HepG2 (cell line): ENCODE measurements around the gene RLN3. TPM values are rescaled to one million over a fixed set of nuclear protein-coding genes. Genes with fewer than 3 reads are reported as not detected.

Source experiments
- ARHGAP35 ChIP-seq: sonication (generic); formaldehyde crosslinking; IDR thresholded peaks from 2 replicates; pipeline ENCODE4 v1.9.0; 2022; ENCODE audit warnings: mild to moderate bottlenecking, inconsistent platforms, moderate library complexity, missing genetic modification reagents, borderline replicate concordance
- CAMTA2 ChIP-seq: sonication (generic); formaldehyde crosslinking; IDR thresholded peaks from 2 replicates; pipeline ENCODE4 v1.4.0; 2020; ENCODE audit warnings: mild to moderate bottlenecking, missing genetic modification reagents, borderline replicate concordance
- CBX2 ChIP-seq, 2 experiments: fragments of 200-600 bp in 1 of 2; sonication (generic); formaldehyde crosslinking in 1 of 2; IDR thresholded peaks; 2 replicates each; pipeline versions ENCODE4 v1.7.0 to v1.8.1; 2018 to 2022; ENCODE audit warnings: low read depth in 2 of 2, low read length in 1 of 2, mild to moderate bottlenecking in 1 of 2, missing genetic modification reagents in 1 of 2
- EED ChIP-seq: sonication (generic); formaldehyde crosslinking; IDR thresholded peaks from 2 replicates; pipeline ENCODE4 v1.5.0; 2020; ENCODE audit warnings: mild to moderate bottlenecking, missing genetic modification reagents
- HCFC1 ChIP-seq: fragments of 150-350 bp; IDR thresholded peaks from 2 replicates; pipeline ENCODE4 v1.6.1; 2014; ENCODE audit warnings: low read depth, low read length
- KAT8 ChIP-seq: IDR thresholded peaks from 2 replicates; pipeline ENCODE4 v1.6.1; 2016; ENCODE audit warnings: missing genetic modification reagents, missing compliant biosample characterization
- MEIS1 ChIP-seq: sonication (generic); formaldehyde crosslinking; IDR thresholded peaks from 2 replicates; pipeline ENCODE4 v1.9.0; 2021; ENCODE audit warnings: mild to moderate bottlenecking, missing genetic modification reagents, moderate library complexity, borderline replicate concordance
- MIER3 ChIP-seq: IDR thresholded peaks from 2 replicates; pipeline ENCODE4 v1.6.1; 2016; ENCODE audit warnings: missing compliant biosample characterization, borderline replicate concordance
- NAIF1 ChIP-seq: sonication (generic); formaldehyde crosslinking; IDR thresholded peaks from 2 replicates; pipeline ENCODE4 v1.5.0; 2020; ENCODE audit warnings: mild to moderate bottlenecking, missing genetic modification reagents, borderline replicate concordance
- RBAK ChIP-seq: sonication (generic); formaldehyde crosslinking; IDR thresholded peaks from 2 replicates; pipeline ENCODE4 v1.5.1; 2020; ENCODE audit warnings: mild to moderate bottlenecking, missing genetic modification reagents
- RXRB ChIP-seq: IDR thresholded peaks from 2 replicates; pipeline ENCODE4 v1.6.1; 2016; ENCODE audit warnings: borderline replicate concordance, missing genetic modification reagents, missing compliant biosample characterization
- SMAD1 ChIP-seq: sonication (generic); formaldehyde crosslinking; IDR thresholded peaks from 2 replicates; pipeline ENCODE4 v1.4.0; 2020; ENCODE audit warnings: missing genetic modification reagents, low read depth, mild to moderate bottlenecking, borderline replicate concordance
- ZNF17 ChIP-seq: sonication (generic); formaldehyde crosslinking; IDR thresholded peaks from 2 replicates; pipeline ENCODE4 v1.5.0; 2020; ENCODE audit warnings: mild to moderate bottlenecking, missing genetic modification reagents
- ZNF205 ChIP-seq: IDR thresholded peaks from 2 replicates; pipeline ENCODE4 v1.6.1; 2018; ENCODE audit warnings: missing biosample characterization, missing genetic modification reagents
- ZNF335 ChIP-seq: sonication (generic); formaldehyde crosslinking; IDR thresholded peaks from 2 replicates; pipeline ENCODE4 v1.4.0; 2020; ENCODE audit warnings: missing genetic modification reagents
- ZNF350 ChIP-seq: sonication (generic); formaldehyde crosslinking; IDR thresholded peaks from 2 replicates; pipeline ENCODE4 v1.4.0; 2020; ENCODE audit warnings: mild to moderate bottlenecking, low read depth, missing genetic modification reagents, borderline replicate concordance
- ZNF564 ChIP-seq: sonication (generic); formaldehyde crosslinking; IDR thresholded peaks from 2 replicates; pipeline ENCODE4 v1.8.1; 2023; ENCODE audit warnings: mild to moderate bottlenecking, missing genetic modification reagents
- ZNF570 ChIP-seq: sonication (generic); formaldehyde crosslinking; IDR thresholded peaks from 2 replicates; pipeline ENCODE4 v1.4.0; 2020; ENCODE audit warnings: mild to moderate bottlenecking, missing genetic modification reagents, borderline replicate concordance
- ZNF580 ChIP-seq: IDR thresholded peaks from 2 replicates; pipeline ENCODE4 v1.6.1; 2016; ENCODE audit warnings: low read depth, borderline replicate concordance
- polyA plus RNA-seq, 8 experiments: library from polyadenylated mRNA; depleted of rRNA in 3 of 8; stranded (reverse) in 7 of 8; unstranded in 1 of 8; fragments of >200 nt; fragmentation: Illumina TruSeq in 4 of 8; extraction: Trizol in 4 of 8; gene quantifications; 2 replicates each; pipeline versions ENCODE4 v1.2.1 to v1.2.3, GENCODE V29; 2011 to 2016; ENCODE audit warnings: low read depth in 4 of 8, missing spikeins in 1 of 8, mixed read lengths in 1 of 8; ENCODE audit not compliant: insufficient read depth in 1 of 8
- total RNA-seq, 5 experiments: library from RNA; depleted of rRNA; stranded (reverse); fragments of >200 nt; fragmentation: Illumina TruSeq; extraction: Trizol; gene quantifications; 2 replicates each; pipeline ENCODE4 v1.2.3, GENCODE V29; 2016; ENCODE audit warnings: low read depth in 1 of 5
- TF ChIP-seq, protein P1 (sequence below): sonication (generic); formaldehyde crosslinking; IDR thresholded peaks from 2 replicates; pipeline ENCODE4 v1.5.1; 2020; ENCODE audit warnings: missing genetic modification reagents, mild to moderate bottlenecking, borderline replicate concordance
- TF ChIP-seq, protein P2 (sequence below): sonication (generic); formaldehyde crosslinking; IDR thresholded peaks from 2 replicates; pipeline ENCODE4 v1.5.0; 2020; ENCODE audit warnings: missing genetic modification reagents
- TF ChIP-seq, protein P3 (sequence below): IDR thresholded peaks from 2 replicates; pipeline ENCODE4 v1.6.1; 2012; ENCODE audit warnings: inconsistent platforms
- TF ChIP-seq, protein P4 (sequence below): sonication (generic); formaldehyde crosslinking; IDR thresholded peaks from 2 replicates; pipeline ENCODE4 v1.4.0; 2020; ENCODE audit warnings: missing genetic modification reagents

The RLN3 gene
- total and polyA plus RNA-seq, 2 of the 13 experiments (the other 11 are each of a cell fraction or from before 2014, with no cell fraction given): not detected

DNA sequence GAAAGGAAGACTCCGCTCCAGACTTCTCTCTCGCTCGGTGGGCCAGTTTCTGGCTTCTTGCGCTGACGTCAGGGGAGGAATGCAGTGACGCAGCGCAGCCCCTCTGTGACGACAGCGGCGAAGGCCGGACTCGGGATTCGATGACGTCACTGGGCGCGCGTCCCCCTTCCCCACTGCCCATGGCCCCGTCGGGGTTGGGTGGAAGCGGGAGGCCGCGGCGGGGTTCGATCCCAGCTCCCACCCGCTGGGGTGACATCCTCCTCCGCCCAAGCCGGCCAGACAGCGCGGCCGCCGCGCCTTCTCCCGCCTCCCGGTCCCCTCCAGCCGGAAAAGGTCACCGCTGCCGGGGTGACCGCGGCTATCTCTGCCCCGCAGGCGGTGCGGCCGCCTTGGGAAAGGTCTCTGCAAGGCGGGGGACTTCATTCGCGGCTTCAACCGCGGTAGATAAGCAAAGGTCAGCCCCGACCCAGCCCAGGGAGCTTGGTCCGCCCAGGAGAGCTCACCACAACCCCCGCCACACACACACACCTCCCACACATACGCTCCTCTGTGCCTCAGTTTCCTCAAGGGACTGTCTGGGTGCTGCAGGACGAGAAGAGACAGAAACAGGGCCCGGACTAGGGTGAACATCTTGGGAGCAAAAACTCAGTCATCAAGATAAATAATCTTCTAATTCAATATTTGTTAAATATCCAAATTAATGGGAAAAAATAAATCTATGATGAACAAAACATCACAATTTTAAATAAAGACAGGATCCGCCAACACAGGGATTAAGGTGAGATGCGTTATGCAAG is 21.0 kb upstream of the RLN3 start (continued):
- TF ChIP-seq, protein P1, sequence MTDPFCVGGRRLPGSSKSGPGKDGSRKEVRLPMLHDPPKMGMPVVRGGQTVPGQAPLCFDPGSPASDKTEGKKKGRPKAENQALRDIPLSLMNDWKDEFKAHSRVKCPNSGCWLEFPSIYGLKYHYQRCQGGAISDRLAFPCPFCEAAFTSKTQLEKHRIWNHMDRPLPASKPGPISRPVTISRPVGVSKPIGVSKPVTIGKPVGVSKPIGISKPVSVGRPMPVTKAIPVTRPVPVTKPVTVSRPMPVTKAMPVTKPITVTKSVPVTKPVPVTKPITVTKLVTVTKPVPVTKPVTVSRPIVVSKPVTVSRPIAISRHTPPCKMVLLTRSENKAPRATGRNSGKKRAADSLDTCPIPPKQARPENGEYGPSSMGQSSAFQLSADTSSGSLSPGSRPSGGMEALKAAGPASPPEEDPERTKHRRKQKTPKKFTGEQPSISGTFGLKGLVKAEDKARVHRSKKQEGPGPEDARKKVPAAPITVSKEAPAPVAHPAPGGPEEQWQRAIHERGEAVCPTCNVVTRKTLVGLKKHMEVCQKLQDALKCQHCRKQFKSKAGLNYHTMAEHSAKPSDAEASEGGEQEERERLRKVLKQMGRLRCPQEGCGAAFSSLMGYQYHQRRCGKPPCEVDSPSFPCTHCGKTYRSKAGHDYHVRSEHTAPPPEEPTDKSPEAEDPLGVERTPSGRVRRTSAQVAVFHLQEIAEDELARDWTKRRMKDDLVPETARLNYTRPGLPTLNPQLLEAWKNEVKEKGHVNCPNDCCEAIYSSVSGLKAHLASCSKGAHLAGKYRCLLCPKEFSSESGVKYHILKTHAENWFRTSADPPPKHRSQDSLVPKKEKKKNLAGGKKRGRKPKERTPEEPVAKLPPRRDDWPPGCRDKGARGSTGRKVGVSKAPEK: no peak
- peak; percentile 90 for TF ChIP-seq SMAD1
- no peak for TF ChIP-seq HCFC1
- TF ChIP-seq KAT8 (CRISPR knock-in tag): peak; percentile 87
- TF ChIP-seq ZNF17 (CRISPR knock-in tag): no peak
- TF ChIP-seq ZNF350 (CRISPR knock-in tag): peak; percentile 79
- no peak for TF ChIP-seq MEIS1 (CRISPR knock-in tag)
- peak; percentile 82 for TF ChIP-seq ARHGAP35 (CRISPR knock-in tag)
- TF ChIP-seq CAMTA2 (CRISPR knock-in tag): no peak
- 0 out of 2 replicates have a peak, but pooled peaks have one; percentile 36 for TF ChIP-seq RXRB
- no peak for TF ChIP-seq ZNF570 (CRISPR knock-in tag)
- TF ChIP-seq, protein P2, sequence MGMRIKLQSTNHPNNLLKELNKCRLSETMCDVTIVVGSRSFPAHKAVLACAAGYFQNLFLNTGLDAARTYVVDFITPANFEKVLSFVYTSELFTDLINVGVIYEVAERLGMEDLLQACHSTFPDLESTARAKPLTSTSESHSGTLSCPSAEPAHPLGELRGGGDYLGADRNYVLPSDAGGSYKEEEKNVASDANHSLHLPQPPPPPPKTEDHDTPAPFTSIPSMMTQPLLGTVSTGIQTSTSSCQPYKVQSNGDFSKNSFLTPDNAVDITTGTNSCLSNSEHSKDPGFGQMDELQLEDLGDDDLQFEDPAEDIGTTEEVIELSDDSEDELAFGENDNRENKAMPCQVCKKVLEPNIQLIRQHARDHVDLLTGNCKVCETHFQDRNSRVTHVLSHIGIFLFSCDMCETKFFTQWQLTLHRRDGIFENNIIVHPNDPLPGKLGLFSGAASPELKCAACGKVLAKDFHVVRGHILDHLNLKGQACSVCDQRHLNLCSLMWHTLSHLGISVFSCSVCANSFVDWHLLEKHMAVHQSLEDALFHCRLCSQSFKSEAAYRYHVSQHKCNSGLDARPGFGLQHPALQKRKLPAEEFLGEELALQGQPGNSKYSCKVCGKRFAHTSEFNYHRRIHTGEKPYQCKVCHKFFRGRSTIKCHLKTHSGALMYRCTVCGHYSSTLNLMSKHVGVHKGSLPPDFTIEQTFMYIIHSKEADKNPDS (CRISPR knock-in tag): peak; percentile 66; the same call in 1 of the 2 replicates
- no peak for TF ChIP-seq MIER3 (CRISPR knock-in tag)
- TF ChIP-seq EED (CRISPR knock-in tag): peak; percentile 95
- no peak for TF ChIP-seq ZNF564 (CRISPR knock-in tag)
- TF ChIP-seq CBX2 (IDR thresholded peaks at IDR 0.05; ENCODE audit: low read depth, low read length): no peak
- TF ChIP-seq CBX2 (CRISPR knock-in tag; IDR thresholded peaks at IDR 0.05; ENCODE audit: low read depth): no peak
- no peak; the same call in 1 of the 2 replicates for TF ChIP-seq ZNF205 (CRISPR knock-in tag)
- peak; percentile 66; the same call in 1 of the 2 replicates for TF ChIP-seq ZNF335 (CRISPR knock-in tag)
- peak; percentile 64; the same call in 1 of the 2 replicates for TF ChIP-seq ZNF580
- TF ChIP-seq NAIF1 (CRISPR knock-in tag): no peak
- TF ChIP-seq, protein P3, sequence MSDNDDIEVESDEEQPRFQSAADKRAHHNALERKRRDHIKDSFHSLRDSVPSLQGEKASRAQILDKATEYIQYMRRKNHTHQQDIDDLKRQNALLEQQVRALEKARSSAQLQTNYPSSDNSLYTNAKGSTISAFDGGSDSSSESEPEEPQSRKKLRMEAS: peak; percentile 37; the same call in 1 of the 2 replicates
- no peak for TF ChIP-seq RBAK (CRISPR knock-in tag)
- TF ChIP-seq, protein P4, sequence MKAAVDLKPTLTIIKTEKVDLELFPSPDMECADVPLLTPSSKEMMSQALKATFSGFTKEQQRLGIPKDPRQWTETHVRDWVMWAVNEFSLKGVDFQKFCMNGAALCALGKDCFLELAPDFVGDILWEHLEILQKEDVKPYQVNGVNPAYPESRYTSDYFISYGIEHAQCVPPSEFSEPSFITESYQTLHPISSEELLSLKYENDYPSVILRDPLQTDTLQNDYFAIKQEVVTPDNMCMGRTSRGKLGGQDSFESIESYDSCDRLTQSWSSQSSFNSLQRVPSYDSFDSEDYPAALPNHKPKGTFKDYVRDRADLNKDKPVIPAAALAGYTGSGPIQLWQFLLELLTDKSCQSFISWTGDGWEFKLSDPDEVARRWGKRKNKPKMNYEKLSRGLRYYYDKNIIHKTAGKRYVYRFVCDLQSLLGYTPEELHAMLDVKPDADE (CRISPR knock-in tag): no peak
